ENCODE measurements around the gene PHPT1. TPM values are rescaled to one million over a fixed set of nuclear protein-coding genes. Genes with fewer than 3 reads are reported as not detected.
A peak's percentile ranks its signal among the peaks of the same experiment; 100 is the strongest.

PHPT1 gene
- polyA plus RNA-seq, 4 donors = 111 to 337 (median 169) TPM

GRCh38 chr9:136853596-136854112, 4.4 kb downstream of the PHPT1 start:
- H3K27ac ChIP-seq (ENCODE audit: low read depth in 1 of 3, low read length in 2 of 3) = peak overlapping the region in 1 of 3 donors; percentile 90
- no peaks in the 10 kb centered on the region for H3K9me3 ChIP-seq (ENCODE audit: control insufficient read depth in 2 of 2, insufficient read depth in 1 of 2, low read depth in 1 of 2, low read length in 1 of 2)
- 78 to 82% (median 82%) methylated on average over 18 of the region's 18 CpGs for WGBS, 3 donors
- peaks cover 0 to 80% (median 7%) of the 10 kb centered on the region in 3 donors for H3K4me1 ChIP-seq (ENCODE audit: control insufficient read depth in 3 of 3, insufficient read depth in 2 of 3, low read depth in 1 of 3, low read length in 2 of 3)
- H3K4me3 ChIP-seq (ENCODE audit: low read depth in 1 of 3, low read length in 3 of 3) = peak overlapping the region in 1 of 3 donors; percentile 43
- H3K27me3 ChIP-seq (ENCODE audit: control insufficient read depth in 3 of 3, insufficient read depth in 3 of 3, low read length in 3 of 3) = no peaks in the 10 kb centered on the region
- peaks cover 0 to 90% (median 0%) of the 10 kb centered on the region in 3 donors for H3K36me3 ChIP-seq (ENCODE audit: control insufficient read depth in 3 of 3, insufficient read depth in 2 of 3, low read depth in 1 of 3, low read length in 3 of 3)
- FAIRE-seq = no peak
- no peak for DNase-seq

- FAIRE-seq (no peak), DNase-seq (peak in 1 of 2 donors; percentile 63)
- peak overlapping the region in 1 of 3 donors; percentile 90 for H3K27ac ChIP-seq (ENCODE audit: low read depth in 1 of 3, low read length in 2 of 3)
- peaks cover 0 to 86% (median 8%) of the 10 kb centered on the region in 3 donors for H3K4me1 ChIP-seq (ENCODE audit: control insufficient read depth in 3 of 3, insufficient read depth in 2 of 3, low read depth in 1 of 3, low read length in 2 of 3)
- 50 to 63% (median 60%) methylated on average over 26 to 30 of the region's 30 CpGs for WGBS, 3 donors
- no peaks in the 10 kb centered on the region for H3K9me3 ChIP-seq (ENCODE audit: control insufficient read depth in 2 of 2, insufficient read depth in 1 of 2, low read depth in 1 of 2, low read length in 1 of 2)
- H3K27me3 ChIP-seq (ENCODE audit: control insufficient read depth in 3 of 3, insufficient read depth in 3 of 3, low read length in 3 of 3) = no peaks in the 10 kb centered on the region
- peaks cover 0 to 97% (median 0%) of the 10 kb centered on the region in 3 donors for H3K36me3 ChIP-seq (ENCODE audit: control insufficient read depth in 3 of 3, insufficient read depth in 2 of 3, low read depth in 1 of 3, low read length in 3 of 3)
- peak overlapping the region in 1 of 3 donors; percentile 43 for H3K4me3 ChIP-seq (ENCODE audit: low read depth in 1 of 3, low read length in 3 of 3)
Observed at GRCh38 chr9:136854113-136854841, 5.1 kb downstream of the PHPT1 start.

GRCh38 chr9:136854842-136855460, 5.7 kb downstream of the PHPT1 start:
- no peaks in the 10 kb centered on the region for H3K27me3 ChIP-seq (ENCODE audit: control insufficient read depth in 3 of 3, insufficient read depth in 3 of 3, low read length in 3 of 3)
- peak overlapping the region in 1 of 3 donors; percentile 90 for H3K27ac ChIP-seq (ENCODE audit: low read depth in 1 of 3, low read length in 2 of 3)
- H3K4me1 ChIP-seq (ENCODE audit: control insufficient read depth in 3 of 3, insufficient read depth in 2 of 3, low read depth in 1 of 3, low read length in 2 of 3) = peaks cover 0 to 92% (median 8%) of the 10 kb centered on the region in 3 donors
- peaks cover 0 to 100% (median 0%) of the 10 kb centered on the region in 3 donors for H3K36me3 ChIP-seq (ENCODE audit: control insufficient read depth in 3 of 3, insufficient read depth in 2 of 3, low read depth in 1 of 3, low read length in 3 of 3)
- H3K4me3 ChIP-seq (ENCODE audit: low read depth in 1 of 3, low read length in 3 of 3) = peak overlapping the region in 1 of 3 donors; percentile 43
- WGBS, 3 donors = 71 to 80% (median 73%) methylated on average over 21 to 23 of the region's 23 CpGs
- no peaks in the 10 kb centered on the region for H3K9me3 ChIP-seq (ENCODE audit: control insufficient read depth in 2 of 2, insufficient read depth in 1 of 2, low read depth in 1 of 2, low read length in 1 of 2)
- peak in 1 of 2 donors; percentile 44 for DNase-seq
- no peak for FAIRE-seq

GRCh38 chr9:136855461-136856078, 6.4 kb downstream of the PHPT1 start:
- peak in 1 of 2 donors; percentile 5 for DNase-seq
- no peak for FAIRE-seq
- peak overlapping the region in 1 of 3 donors; percentile 43 for H3K4me3 ChIP-seq (ENCODE audit: low read depth in 1 of 3, low read length in 3 of 3)
- peaks cover 0 to 92% (median 6%) of the 10 kb centered on the region in 3 donors for H3K4me1 ChIP-seq (ENCODE audit: control insufficient read depth in 3 of 3, insufficient read depth in 2 of 3, low read depth in 1 of 3, low read length in 2 of 3)
- 78 to 80% (median 78%) methylated on average over 25 to 26 of the region's 26 CpGs for WGBS, 3 donors
- peaks cover 0 to 100% (median 0%) of the 10 kb centered on the region in 3 donors for H3K36me3 ChIP-seq (ENCODE audit: control insufficient read depth in 3 of 3, insufficient read depth in 2 of 3, low read depth in 1 of 3, low read length in 3 of 3)
- H3K27ac ChIP-seq (ENCODE audit: low read depth in 1 of 3, low read length in 2 of 3) = peak overlapping the region in 1 of 3 donors; percentile 90
- H3K27me3 ChIP-seq (ENCODE audit: control insufficient read depth in 3 of 3, insufficient read depth in 3 of 3, low read length in 3 of 3) = no peaks in the 10 kb centered on the region
- H3K9me3 ChIP-seq (ENCODE audit: control insufficient read depth in 2 of 2, insufficient read depth in 1 of 2, low read depth in 1 of 2, low read length in 1 of 2) = no peaks in the 10 kb centered on the region

GRCh38 chr9:136856079-136856476, 6.9 kb downstream of the PHPT1 start:
- H3K9me3 ChIP-seq (ENCODE audit: control insufficient read depth in 2 of 2, insufficient read depth in 1 of 2, low read depth in 1 of 2, low read length in 1 of 2) = no peaks in the 10 kb centered on the region
- peaks cover 0 to 100% (median 3%) of the 10 kb centered on the region in 3 donors for H3K36me3 ChIP-seq (ENCODE audit: control insufficient read depth in 3 of 3, insufficient read depth in 2 of 3, low read depth in 1 of 3, low read length in 3 of 3)
- peaks cover 0 to 92% (median 10%) of the 10 kb centered on the region in 3 donors for H3K4me1 ChIP-seq (ENCODE audit: control insufficient read depth in 3 of 3, insufficient read depth in 2 of 3, low read depth in 1 of 3, low read length in 2 of 3)
- H3K4me3 ChIP-seq (ENCODE audit: low read depth in 1 of 3, low read length in 3 of 3) = peak overlapping the region in 1 of 3 donors; percentile 43
- peak overlapping the region in 1 of 3 donors; percentile 90 for H3K27ac ChIP-seq (ENCODE audit: low read depth in 1 of 3, low read length in 2 of 3)
- DNase-seq (peak in 1 of 2 donors; percentile 32), FAIRE-seq (no peak)
- 60 to 67% (median 61%) methylated on average over 15 of the region's 15 CpGs for WGBS, 3 donors
- H3K27me3 ChIP-seq (ENCODE audit: control insufficient read depth in 3 of 3, insufficient read depth in 3 of 3, low read length in 3 of 3) = no peaks in the 10 kb centered on the region

- Histone ChIP-seq H3K9me3 (ENCODE audit: control insufficient read depth in 2 of 2, insufficient read depth in 1 of 2, low read depth in 1 of 2, low read length in 1 of 2) (no peaks in the 10 kb centered on the region), H3K4me1 (ENCODE audit: control insufficient read depth in 3 of 3, insufficient read depth in 2 of 3, low read depth in 1 of 3, low read length in 2 of 3) (peaks cover 0 to 92% (median 12%) of the 10 kb centered on the region in 3 donors), H3K4me3 (ENCODE audit: low read depth in 1 of 3, low read length in 3 of 3) (peak overlapping the region in 1 of 3 donors; percentile 43), H3K36me3 (ENCODE audit: control insufficient read depth in 3 of 3, insufficient read depth in 2 of 3, low read depth in 1 of 3, low read length in 3 of 3) (peaks cover 0 to 100% (median 3%) of the 10 kb centered on the region in 3 donors), H3K27me3 (ENCODE audit: control insufficient read depth in 3 of 3, insufficient read depth in 3 of 3, low read length in 3 of 3) (no peaks in the 10 kb centered on the region), H3K27ac (ENCODE audit: low read depth in 1 of 3, low read length in 2 of 3) (peak overlapping the region in 1 of 3 donors; percentile 90)
- peak in 1 of 2 donors; percentile 32 for DNase-seq
- no peak for FAIRE-seq
- 65 to 76% (median 68%) methylated on average over 14 of the region's 14 CpGs for WGBS, 3 donors
Observed at GRCh38 chr9:136856541-136857141, 7.4 kb downstream of the PHPT1 start.

- Histone ChIP-seq H3K9me3 (ENCODE audit: control insufficient read depth in 2 of 2, insufficient read depth in 1 of 2, low read depth in 1 of 2, low read length in 1 of 2) (no peaks in the 10 kb centered on the region), H3K27me3 (ENCODE audit: control insufficient read depth in 3 of 3, insufficient read depth in 3 of 3, low read length in 3 of 3) (no peaks in the 10 kb centered on the region), H3K4me1 (ENCODE audit: control insufficient read depth in 3 of 3, insufficient read depth in 2 of 3, low read depth in 1 of 3, low read length in 2 of 3) (peaks cover 0 to 87% (median 12%) of the 10 kb centered on the region in 3 donors), H3K36me3 (ENCODE audit: control insufficient read depth in 3 of 3, insufficient read depth in 2 of 3, low read depth in 1 of 3, low read length in 3 of 3) (peaks cover 0 to 100% (median 6%) of the 10 kb centered on the region in 3 donors), H3K27ac (ENCODE audit: low read depth in 1 of 3, low read length in 2 of 3) (peak overlapping the region; percentile 90 to 97 (median 96)), H3K4me3 (ENCODE audit: low read depth in 1 of 3, low read length in 3 of 3) (peak overlapping the region in 1 of 3 donors; percentile 43)
- FAIRE-seq (no peak), DNase-seq (peak in 1 of 2 donors; percentile 50)
- 66 to 81% (median 68%) methylated on average over 19 of the region's 19 CpGs for WGBS, 3 donors
Observed at GRCh38 chr9:136857166-136857565, 8.0 kb downstream of the PHPT1 start.

Measured in small intestine (tissue), 7 donors.